AG09319 (cell line): ENCODE data around the gene CFAP46.

Experiments used
- DNase-seq: peaks from one replicate; pipeline ENCODE4 v3.0.0-alpha.2; 2010; ENCODE audit warnings: low read depth; ENCODE audit errors: extremely low read depth
- CTCF ChIP-seq: IDR thresholded peaks from 2 replicates; pipeline ENCODE4 v1.5.1; 2011; ENCODE audit warnings: low read depth, mild to moderate bottlenecking, inconsistent platforms, low read length, moderate library complexity

CFAP46 gene

DNA sequence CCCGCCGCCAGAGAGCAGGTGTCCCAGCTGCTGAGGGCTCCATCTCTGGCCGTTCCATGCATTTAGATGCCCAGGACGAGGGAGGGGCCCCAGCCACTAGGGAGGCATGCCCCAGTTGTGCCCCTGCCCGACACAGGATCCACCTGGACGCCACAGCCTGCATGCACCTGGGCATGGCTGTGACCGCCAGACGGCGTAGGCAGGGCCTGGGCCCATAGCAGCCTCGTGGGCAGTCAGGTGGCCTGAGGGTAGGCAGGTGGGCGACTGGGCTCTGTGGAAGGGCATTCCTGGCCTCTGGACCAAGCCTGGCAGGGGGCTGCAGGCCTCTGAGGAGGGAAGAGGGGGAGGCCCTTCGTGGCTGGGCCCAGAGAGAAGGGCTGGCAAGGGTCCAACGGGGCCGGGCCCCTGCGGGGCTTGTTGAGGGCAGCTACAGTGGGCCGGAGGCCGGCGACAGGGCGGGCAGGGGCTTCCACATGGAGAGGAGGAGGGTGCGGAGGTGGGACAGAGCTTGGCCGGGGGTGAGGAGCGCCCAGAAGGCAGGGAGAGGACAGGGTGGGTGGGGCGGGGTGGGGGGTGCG is 80.4 kb downstream of the CFAP46 start:
- TF ChIP-seq CTCF = no peak
- no peak for DNase-seq

DNA sequence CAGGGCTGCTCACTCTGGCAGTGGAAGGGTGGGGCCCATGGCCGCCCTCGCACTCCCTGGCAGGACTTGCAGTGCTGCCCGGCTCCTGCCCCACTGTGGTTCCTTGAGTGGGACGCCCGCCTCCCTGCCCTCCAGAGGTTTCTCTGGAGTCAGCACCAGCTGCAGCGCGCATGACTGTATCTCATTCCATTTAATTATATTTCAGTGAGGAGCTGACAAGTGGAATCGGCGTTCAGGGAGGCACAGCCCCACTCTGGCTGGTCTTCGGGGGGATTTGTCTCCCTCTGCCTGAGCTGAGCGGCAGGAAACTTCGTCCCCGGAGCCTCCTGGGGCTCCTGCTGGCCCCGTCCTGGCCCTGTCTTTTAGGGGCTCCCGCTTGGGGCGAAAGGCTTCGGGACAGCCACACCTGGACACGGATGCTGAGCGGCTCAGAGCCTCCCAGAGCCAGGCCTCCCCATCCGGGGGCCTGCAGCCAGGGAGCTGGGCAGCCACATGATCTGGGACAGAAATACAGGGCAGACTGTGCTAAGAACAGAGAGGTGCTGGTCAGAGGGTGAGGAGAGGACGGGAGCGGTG is 81.2 kb downstream of the CFAP46 start:
- TF ChIP-seq CTCF = no peak
- DNase-seq = no peak

DNA sequence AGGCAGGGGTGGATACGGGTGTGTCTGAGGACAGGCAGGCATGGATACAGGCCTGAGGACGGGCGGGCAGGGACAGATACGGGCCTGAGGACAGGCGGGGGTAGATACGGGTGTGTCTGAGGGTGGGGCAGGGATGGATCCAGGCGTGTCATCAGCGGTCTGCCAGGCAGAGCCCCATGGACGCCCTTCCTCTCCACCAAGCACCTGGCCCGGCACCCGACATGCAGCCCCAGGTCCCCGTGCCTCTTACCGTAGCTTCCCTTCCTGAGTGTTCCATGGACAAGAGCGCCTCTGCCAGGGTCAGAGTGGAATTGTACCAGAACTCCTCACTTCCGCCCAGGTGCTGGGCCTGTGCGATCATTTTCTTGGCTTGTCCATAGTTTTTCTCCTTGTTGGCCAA is 81.8 kb downstream of the CFAP46 start:
- no peak for DNase-seq
- no peak for TF ChIP-seq CTCF

DNA sequence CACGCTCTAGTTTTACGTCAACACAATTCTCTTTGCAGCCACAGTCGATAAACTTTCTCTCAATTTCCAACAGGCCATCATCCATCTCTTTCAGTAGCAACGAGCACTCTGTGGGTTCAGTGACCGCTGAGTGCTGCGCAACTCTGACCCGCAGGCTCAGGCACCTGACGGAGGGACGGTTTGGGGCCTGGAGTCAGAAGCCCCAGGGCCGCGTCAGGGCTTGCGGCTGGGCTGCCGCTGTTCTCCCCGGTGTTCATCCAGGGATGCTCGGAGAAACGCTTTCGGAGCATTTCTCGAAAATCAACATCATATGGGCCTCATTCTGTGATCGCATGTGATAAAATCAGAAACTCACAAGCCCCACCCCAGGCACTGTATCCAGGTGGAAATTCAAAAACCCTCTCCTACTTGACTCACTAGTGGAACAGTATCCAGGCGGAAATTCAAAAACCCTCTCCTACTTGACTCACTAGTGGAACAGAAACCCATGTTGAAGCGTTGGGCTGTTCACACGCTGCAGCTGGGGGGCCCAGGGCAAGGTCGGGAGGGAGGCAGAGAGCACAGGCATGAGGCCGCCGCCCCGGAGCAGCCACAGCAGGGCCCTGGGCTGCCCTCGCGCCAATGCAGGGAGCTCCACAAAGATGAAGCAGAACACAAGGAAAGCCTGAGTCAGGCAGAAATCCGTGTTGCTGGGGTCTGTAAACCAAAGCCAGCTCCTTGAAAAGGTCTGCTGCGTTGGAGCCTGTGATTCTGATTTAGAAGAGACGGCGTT is 83.1 kb downstream of the CFAP46 start:
- DNase-seq = no peak
- TF ChIP-seq CTCF = no peak

DNA sequence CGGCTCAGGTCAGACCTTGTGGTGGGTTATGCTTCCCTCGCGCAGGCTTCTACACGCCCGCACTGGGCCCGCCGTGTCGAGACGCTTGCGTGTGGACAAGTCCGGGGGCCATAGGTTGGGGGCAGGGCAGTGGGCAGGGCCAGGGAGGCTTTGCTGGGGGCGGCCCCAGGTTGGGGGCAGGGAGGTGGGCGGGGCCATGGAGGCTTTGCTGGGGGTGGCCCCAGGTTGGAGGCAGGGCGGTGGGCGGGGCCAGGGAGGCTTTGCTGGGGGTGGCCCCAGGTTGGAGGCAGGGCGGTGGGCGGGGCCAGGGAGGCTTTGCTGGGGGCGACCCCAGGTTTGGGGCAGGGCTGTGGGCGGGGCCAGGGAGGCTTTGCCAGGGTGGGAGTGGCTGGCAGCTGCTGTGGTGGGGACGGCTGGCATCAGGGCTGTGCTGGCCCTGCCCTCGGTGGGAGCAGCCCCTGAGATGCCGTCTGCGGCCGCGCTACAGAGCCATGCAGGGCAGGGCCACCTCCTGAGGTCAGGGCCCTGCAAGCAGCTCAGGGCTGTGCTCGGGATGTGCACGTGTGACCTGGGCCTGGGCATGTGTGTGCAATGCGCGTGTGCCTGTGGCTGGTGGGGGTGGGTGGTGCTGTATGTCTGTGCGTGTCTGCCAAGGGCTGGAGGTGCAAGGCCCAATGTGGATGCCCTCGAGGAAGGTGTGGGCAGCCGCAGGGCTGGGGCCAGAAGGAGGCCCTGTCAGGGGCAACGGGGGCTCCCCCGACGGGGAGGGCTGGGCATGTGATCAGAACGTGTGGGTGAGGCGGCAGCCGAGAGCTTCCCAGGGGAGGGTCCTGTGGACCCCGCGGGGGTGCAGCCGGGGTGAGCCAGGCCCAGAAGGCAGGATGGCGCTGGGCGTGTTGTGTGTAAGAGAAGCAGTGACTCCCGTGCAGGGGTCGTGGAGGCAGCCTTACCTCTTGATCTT is 84.0 kb downstream of the CFAP46 start:
- TF ChIP-seq CTCF = no peak
- no peak for DNase-seq

GRCh38 chr10:132856869-132857524 is 85.4 kb downstream of the CFAP46 start:
- DNase-seq = no peak
- no peak for TF ChIP-seq CTCF
